Heart right ventricle (tissue), 16 donors: ENCODE results near the gene GREM2. TPM values are rescaled to one million over a fixed set of nuclear protein-coding genes. Genes with fewer than 3 reads are reported as not detected.

ENCODE experiments used
- ATAC-seq, 8 donors: fragments of 200-7000 bp; cut with Tn5 transposase; one replicate each; pipeline ENCODE4 v1.9.1; 2020; ENCODE audit warnings: mild to moderate bottlenecking in 8 of 8, moderate library complexity in 8 of 8, moderate number of reproducible peaks in 1 of 8
- DNase-seq, 2 donors: peaks; one replicate each; pipeline ENCODE4 v3.0.0-alpha.2; 2020
- H3K27ac ChIP-seq, 10 donors: fragments of 200-600 bp; sonication (generic) in 2 of 10; one replicate each; pipeline versions ENCODE4 v1.5.0 to v1.8.0; 2020 to 2022; ENCODE audit warnings: mild to moderate bottlenecking in 3 of 10
- H3K27me3 ChIP-seq, 7 donors: fragments of 200-600 bp; one replicate each; pipeline ENCODE4 v1.8.0; 2021 to 2022; ENCODE audit warnings: mild to moderate bottlenecking in 2 of 7
- H3K36me3 ChIP-seq, 9 donors: fragments of 200-600 bp; sonication (generic) in 1 of 9; one replicate each; pipeline versions ENCODE4 v1.5.0 to v1.8.0; 2020 to 2022; ENCODE audit warnings: mild to moderate bottlenecking in 2 of 9
- H3K4me1 ChIP-seq, 9 donors: fragments of 200-600 bp; sonication (generic) in 1 of 9; one replicate each; pipeline versions ENCODE4 v1.5.0 to v1.8.0; 2020 to 2022; ENCODE audit warnings: mild to moderate bottlenecking in 4 of 9
- H3K4me3 ChIP-seq, 10 donors: fragments of 200-600 bp; sonication (generic) in 2 of 10; one replicate each; pipeline versions ENCODE4 v1.5.0 to v1.8.0; 2020 to 2022; ENCODE audit warnings: mild to moderate bottlenecking in 7 of 10, moderate library complexity in 2 of 10
- H3K9me3 ChIP-seq, 11 donors: fragments of 200-600 bp in 10 of 11; sonication (generic) in 2 of 11; one replicate each; pipeline versions ENCODE4 v1.5.0 to v1.8.0; 2013 to 2022; ENCODE audit warnings: mild to moderate bottlenecking in 2 of 11, control low read depth in 1 of 11, moderate library complexity in 1 of 11
- WGBS, 2 donors: extraction: QIAGEN DNeasy Blood & Tissue Kit; methylation state at CpG; one replicate each; pipeline ENCODE4 v1.1.7; 2013; ENCODE audit warnings: inconsistent platforms in 1 of 2; 5-methylcytosine and 5-hydroxymethylcytosine counted together
- intact Hi-C, 10 donors: fragments of 100-400 bp; cut with DNase I; formaldehyde crosslinking; loops; one replicate each; pipeline versions ENCODE4 v1.11.1 to v1.14.2; 2022
- polyA plus RNA-seq, 2 donors: library from polyadenylated mRNA; stranded (reverse); fragments of 200-250 nt; gene quantifications; one replicate each; pipeline ENCODE4 v1.2.3, GENCODE V29; 2013
- total RNA-seq, 10 donors: library from RNA; stranded (reverse); fragmentation: NEBNext Ultra II Directional in 3 of 10; extraction: Animal tissue kit (Norgen Biotek cat#: 25700) in 3 of 10; gene quantifications; one replicate each; pipeline versions ENCODE4 v1.2.1 to v1.2.4, GENCODE V29; 2021 to 2023
- TF ChIP-seq, protein P1 (sequence below), 9 donors: fragments of 200-600 bp; sonication (generic) in 2 of 9; IDR thresholded peaks; one replicate each; pipeline versions ENCODE4 v1.5.0 to v1.8.0; 2021 to 2022; ENCODE audit warnings: antibody characterized with exemption in 9 of 9, mild to moderate bottlenecking in 5 of 9, moderate library complexity in 1 of 9
- donor health status: Arrhythmogenic right ventricular cardiomyopathy.
- donor health status: ischemic (EF 13 %, LVEDD 7.1; RV severe dilation, severe dysfunction).
- donor health status: healthy with polysubstance abuse.
- donor health status: DM: no; HTN: yes; CAD: no.
- donor health status: DM: no; HTN: no; CAD: no.
- donor health status: ischemic (EF 25% LVEDD 6.9; RV normal size, moderate dysfunction).
- donor health status: ischemic (EF 25% LVEDD 5.7; RV mildly dilated, moderate dysfunction).
- donor health status: healthy.
- donor health status: DM: yes; HTN: yes; CAD: no.
- donor health status: Ischemic cardiomyopathy.
- donor health status: ischemic (EF 35%, LVEDD 5.7; RV mildly dilated, moderate dysfunction).
- donor health status: nonischemic (EF 11% LVEDD 7.7; RV severe dilation, severe dysfunction).
- donor health status: DM: yes; HTN: yes; CAD: no.
- donor health status: PGD.
- donor health status: ischemic (EF 29% LVEDD 5.4; RV normal size, mild dysfunction).
- donor health status: nonischemic (EF 23%, LVEDD 6.1; RV moderate dilation, normal function).

The GREM2 gene
- total and polyA plus RNA-seq, 12 donors: 0.01 to 0.25 (median 0.18) TPM; not detected in 8

- Histone ChIP-seq H3K27me3 (peaks cover 0 to 5% (median 0%) of the 10 kb centered on the region in 7 donors), H3K36me3 (no peaks in the 10 kb centered on the region), H3K27ac (no peak overlapping the region), H3K4me3 (no peak overlapping the region), H3K4me1 (no peaks in the 10 kb centered on the region), H3K9me3 (no peaks in the 10 kb centered on the region)
- ATAC-seq (no peak), DNase-seq (no peak)
- TF ChIP-seq, protein P1, sequence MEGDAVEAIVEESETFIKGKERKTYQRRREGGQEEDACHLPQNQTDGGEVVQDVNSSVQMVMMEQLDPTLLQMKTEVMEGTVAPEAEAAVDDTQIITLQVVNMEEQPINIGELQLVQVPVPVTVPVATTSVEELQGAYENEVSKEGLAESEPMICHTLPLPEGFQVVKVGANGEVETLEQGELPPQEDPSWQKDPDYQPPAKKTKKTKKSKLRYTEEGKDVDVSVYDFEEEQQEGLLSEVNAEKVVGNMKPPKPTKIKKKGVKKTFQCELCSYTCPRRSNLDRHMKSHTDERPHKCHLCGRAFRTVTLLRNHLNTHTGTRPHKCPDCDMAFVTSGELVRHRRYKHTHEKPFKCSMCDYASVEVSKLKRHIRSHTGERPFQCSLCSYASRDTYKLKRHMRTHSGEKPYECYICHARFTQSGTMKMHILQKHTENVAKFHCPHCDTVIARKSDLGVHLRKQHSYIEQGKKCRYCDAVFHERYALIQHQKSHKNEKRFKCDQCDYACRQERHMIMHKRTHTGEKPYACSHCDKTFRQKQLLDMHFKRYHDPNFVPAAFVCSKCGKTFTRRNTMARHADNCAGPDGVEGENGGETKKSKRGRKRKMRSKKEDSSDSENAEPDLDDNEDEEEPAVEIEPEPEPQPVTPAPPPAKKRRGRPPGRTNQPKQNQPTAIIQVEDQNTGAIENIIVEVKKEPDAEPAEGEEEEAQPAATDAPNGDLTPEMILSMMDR (IDR thresholded peaks at IDR 0.05): no peak
- 78 to 80% methylated on average over 2 of the region's 2 CpGs for WGBS, 2 donors
- intact Hi-C loops: no loop called here
These were observed 16.5 kb downstream of the GREM2 start for GRCh38 chr1:240595476-240595875.

DNA sequence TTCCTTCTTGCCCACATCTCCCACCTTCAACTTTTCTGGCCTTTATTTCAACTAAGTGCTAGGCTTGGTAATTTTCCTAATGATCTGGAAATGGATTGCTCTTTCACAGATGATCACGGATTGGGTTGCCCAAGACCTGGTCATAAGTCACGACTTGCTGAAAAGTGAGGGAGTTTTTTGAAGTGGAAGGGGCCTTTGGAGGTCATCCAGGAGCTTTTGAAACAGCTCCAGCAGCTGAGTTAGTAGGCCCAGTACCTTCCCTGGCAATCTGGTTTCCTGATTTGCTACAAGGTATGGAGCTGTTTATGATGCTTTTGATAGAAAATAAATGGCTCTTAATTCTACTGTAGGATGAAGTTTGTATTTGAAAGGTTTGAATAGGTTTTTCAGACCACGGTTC lies 20.4 kb downstream of the GREM2 start:
- H3K27me3 ChIP-seq: peaks cover 0 to 5% (median 0%) of the 10 kb centered on the region in 7 donors
- DNase-seq (no peak), ATAC-seq (no peak)
- no peaks in the 10 kb centered on the region for H3K9me3 ChIP-seq
- WGBS, 2 donors: 81 to 87% methylated on average over 3 of the region's 3 CpGs
- H3K36me3 ChIP-seq: no peaks in the 10 kb centered on the region
- H3K27ac ChIP-seq: no peak overlapping the region
- no peaks in the 10 kb centered on the region for H3K4me1 ChIP-seq
- TF ChIP-seq, protein P1 (IDR thresholded peaks at IDR 0.05): no peak
- intact Hi-C loops: no loop called here
- H3K4me3 ChIP-seq: no peak overlapping the region

GRCh38 chr1:240591078-240591477 lies 20.9 kb downstream of the GREM2 start:
- WGBS, 2 donors: 78 to 88% methylated on average over 5 of the region's 5 CpGs
- no peaks in the 10 kb centered on the region for H3K4me1 ChIP-seq
- H3K9me3 ChIP-seq: no peaks in the 10 kb centered on the region
- ATAC-seq (no peak), DNase-seq (no peak)
- H3K4me3 ChIP-seq: no peak overlapping the region
- H3K27ac ChIP-seq: no peak overlapping the region
- H3K27me3 ChIP-seq: peaks cover 0 to 5% (median 0%) of the 10 kb centered on the region in 7 donors
- H3K36me3 ChIP-seq: no peaks in the 10 kb centered on the region
- TF ChIP-seq, protein P1 (IDR thresholded peaks at IDR 0.05): no peak
- intact Hi-C loops: no loop called here

DNA sequence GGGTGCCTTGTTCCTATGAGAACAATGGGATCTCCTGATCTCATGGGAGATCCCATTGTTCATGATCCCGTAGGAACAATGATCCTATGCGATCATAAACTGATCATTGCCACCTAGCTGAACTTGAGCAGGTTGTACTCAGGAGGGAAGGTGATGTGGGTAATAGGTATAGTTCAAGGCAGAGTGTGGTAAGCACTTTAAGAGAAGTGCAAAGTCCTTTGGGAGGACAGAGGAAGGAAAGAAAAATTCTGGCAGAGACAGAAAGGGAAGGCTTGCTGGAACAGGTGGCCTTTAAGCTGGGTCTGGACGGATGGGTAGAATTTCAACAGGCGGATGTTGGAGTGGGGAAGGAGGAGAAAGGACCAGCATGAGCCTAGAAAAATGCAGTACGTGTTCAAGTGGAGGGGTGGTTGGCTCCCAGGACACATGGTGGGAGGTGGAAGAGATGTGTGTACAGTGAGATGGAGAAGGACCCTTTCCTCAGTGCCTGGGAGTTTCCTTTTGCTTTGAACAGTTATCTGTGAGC lies 22.3 kb downstream of the GREM2 start:
- WGBS, 2 donors: 81 to 83% methylated on average over 5 of the region's 5 CpGs

More for the DNA sequence above, 22.3 kb downstream of the GREM2 start:
- H3K36me3 ChIP-seq: no peaks in the 10 kb centered on the region
- no peak overlapping the region for H3K27ac ChIP-seq
- DNase-seq (no peak), ATAC-seq (no peak)
- no peaks in the 10 kb centered on the region for H3K9me3 ChIP-seq
- intact Hi-C loops: no loop called here
- H3K27me3 ChIP-seq: no peaks in the 10 kb centered on the region
- H3K4me3 ChIP-seq: no peak overlapping the region
- TF ChIP-seq, protein P1 (IDR thresholded peaks at IDR 0.05): no peak
- no peaks in the 10 kb centered on the region for H3K4me1 ChIP-seq
